IgD-negative memory B cell (primary cell): ENCODE data around the gene INPP4A. TPM values are rescaled to one million over a fixed set of nuclear protein-coding genes. Genes with fewer than 3 reads are reported as not detected.
"Not testable (repeated sequence)": the region's sequence is repeated elsewhere in the genome, so short reads cannot be mapped to it uniquely, and the experiment has no call there.

ENCODE experiments used
- H3K27ac Mint-ChIP-seq, 3 donors: one replicate each; pipeline ENCODE4 v1.8.0; 2020 to 2022; ENCODE audit warnings: mild to moderate bottlenecking in 3 of 3, mixed read lengths in 3 of 3, moderate library complexity in 1 of 3
- H3K27me3 Mint-ChIP-seq: one replicate; pipeline ENCODE4 v1.8.0; 2021; ENCODE audit warnings: mixed read lengths
- H3K36me3 Mint-ChIP-seq: one replicate; pipeline ENCODE4 v1.8.0; 2020; ENCODE audit warnings: mild to moderate bottlenecking, mixed read lengths
- H3K4me1 Mint-ChIP-seq, 3 donors: one replicate each; pipeline ENCODE4 v1.8.0; 2020 to 2022; ENCODE audit warnings: mixed read lengths in 3 of 3, mild to moderate bottlenecking in 1 of 3
- H3K4me3 Mint-ChIP-seq, 4 donors: one replicate each; pipeline ENCODE4 v1.8.0; 2020 to 2022; ENCODE audit warnings: mild to moderate bottlenecking in 4 of 4, mixed read lengths in 4 of 4, moderate library complexity in 3 of 4
- H3K9me3 Mint-ChIP-seq, 3 donors: one replicate each; pipeline ENCODE4 v1.8.0; 2020 to 2021; ENCODE audit warnings: mixed read lengths in 3 of 3, mild to moderate bottlenecking in 1 of 3
- polyA plus RNA-seq: library from polyadenylated mRNA; unstranded; fragments of 300-500 nt; fragmentation: Illumina TruSeq; gene quantifications from one replicate; pipeline ENCODE4 v1.2.3, GENCODE V29; 2021

The INPP4A gene
- polyA plus RNA-seq, 1 donor from 2014 or later, result 8.2 TPM

GRCh38 chr2:98419977-98420725 lies 24.5 kb upstream of the INPP4A start:
- Mint-ChIP-seq H3K9me3 (peaks cover 5 to 13% (median 11%) of the 10 kb centered on the region in 3 donors), H3K36me3 (peaks cover 2% of the 10 kb centered on the region), H3K4me1 (no peaks in the 10 kb centered on the region), H3K4me3 (no peak overlapping the region), H3K27me3 (peaks cover 1% of the 10 kb centered on the region), H3K27ac (no peak overlapping the region)

GRCh38 chr2:98422449-98422848 lies 22.2 kb upstream of the INPP4A start:
- no peaks in the 10 kb centered on the region for H3K4me1 Mint-ChIP-seq
- peaks cover 5 to 13% (median 11%) of the 10 kb centered on the region in 3 donors for H3K9me3 Mint-ChIP-seq
- peaks cover 2% of the 10 kb centered on the region for H3K36me3 Mint-ChIP-seq
- H3K27me3 Mint-ChIP-seq, result peaks cover 3% of the 10 kb centered on the region
- H3K4me3 Mint-ChIP-seq, result no peak overlapping the region
- H3K27ac Mint-ChIP-seq, result no peak overlapping the region

- Mint-ChIP-seq H3K4me1 (no peaks in the 10 kb centered on the region), H3K27ac (no peak overlapping the region), H3K27me3 (peaks cover 3% of the 10 kb centered on the region), H3K36me3 (peaks cover under 1% of the 10 kb centered on the region), H3K9me3 (peaks cover 4 to 9% (median 8%) of the 10 kb centered on the region in 3 donors), H3K4me3 (no peak overlapping the region)
Observed at GRCh38 chr2:98426771-98427170, 17.9 kb upstream of the INPP4A start.

- Mint-ChIP-seq H3K4me3 (no peak overlapping the region), H3K27ac (no peak overlapping the region), H3K36me3 (peaks cover 8% of the 10 kb centered on the region), H3K27me3 (no peaks in the 10 kb centered on the region), H3K4me1 (peaks cover 0 to 2% (median 0%) of the 10 kb centered on the region in 3 donors), H3K9me3 (peaks cover 0 to 9% (median 4%) of the 10 kb centered on the region in 3 donors)
Observed at GRCh38 chr2:98432145-98432544, 12.5 kb upstream of the INPP4A start.

GRCh38 chr2:98433363-98433964 lies 11.2 kb upstream of the INPP4A start:
- H3K4me3 Mint-ChIP-seq, result no peak overlapping the region
- peaks cover 0 to 11% (median 4%) of the 10 kb centered on the region in 3 donors for H3K9me3 Mint-ChIP-seq
- H3K27me3 Mint-ChIP-seq, result no peaks in the 10 kb centered on the region
- H3K4me1 Mint-ChIP-seq, result peaks cover 0 to 2% (median 0%) of the 10 kb centered on the region in 3 donors
- H3K27ac Mint-ChIP-seq, result peak overlapping the region in 1 of 3 donors; percentile 69
- peaks cover 8% of the 10 kb centered on the region for H3K36me3 Mint-ChIP-seq

GRCh38 chr2:98434492-98434891 lies 10.2 kb upstream of the INPP4A start:
- Mint-ChIP-seq H3K36me3 (peaks cover 8% of the 10 kb centered on the region), H3K4me3 (no peak overlapping the region), H3K27ac (no peak overlapping the region), H3K27me3 (no peaks in the 10 kb centered on the region), H3K9me3 (peaks cover 4 to 22% (median 7%) of the 10 kb centered on the region in 3 donors), H3K4me1 (peaks cover 0 to 6% (median 0%) of the 10 kb centered on the region in 3 donors)

- not testable (repeated sequence) for H3K36me3 Mint-ChIP-seq, H3K4me3 Mint-ChIP-seq, H3K4me1 Mint-ChIP-seq, H3K27me3 Mint-ChIP-seq, H3K27ac Mint-ChIP-seq
- peaks cover 4 to 26% (median 10%) of the 10 kb centered on the region in 3 donors for H3K9me3 Mint-ChIP-seq
Observed at GRCh38 chr2:98435670-98436069, 9.0 kb upstream of the INPP4A start.

GRCh38 chr2:98436734-98437133 lies 7.9 kb upstream of the INPP4A start:
- Mint-ChIP-seq H3K36me3 (peaks cover 10% of the 10 kb centered on the region), H3K27me3 (no peaks in the 10 kb centered on the region), H3K9me3 (peaks cover 4 to 26% (median 10%) of the 10 kb centered on the region in 3 donors), H3K4me1 (peaks cover 0 to 6% (median 0%) of the 10 kb centered on the region in 3 donors), H3K27ac (no peak overlapping the region), H3K4me3 (no peak overlapping the region)

GRCh38 chr2:98438190-98439133 lies 6.2 kb upstream of the INPP4A start:
- Mint-ChIP-seq H3K36me3 (peaks cover 3% of the 10 kb centered on the region), H3K9me3 (peaks cover under 1 to 17% (median 10%) of the 10 kb centered on the region in 3 donors), H3K4me3 (peak overlapping the region in 1 of 4 donors; percentile 21), H3K27me3 (no peaks in the 10 kb centered on the region), H3K4me1 (peaks cover 0 to 4% (median 0%) of the 10 kb centered on the region in 3 donors), H3K27ac (no peak overlapping the region)

- H3K4me3 Mint-ChIP-seq, result peak overlapping the region in 3 of 4 donors; percentile 25 to 75 (median 39)
- peaks cover 1% of the 10 kb centered on the region for H3K36me3 Mint-ChIP-seq
- no peaks in the 10 kb centered on the region for H3K27me3 Mint-ChIP-seq
Observed at GRCh38 chr2:98441706-98442450, 2.8 kb upstream of the INPP4A start.

GRCh38 chr2:98442488-98442887 lies 2.2 kb upstream of the INPP4A start:
- peak overlapping the region in 1 of 3 donors; percentile 9 for H3K27ac Mint-ChIP-seq
- H3K9me3 Mint-ChIP-seq, result peaks cover 0 to 17% (median 10%) of the 10 kb centered on the region in 3 donors
- peaks cover 1% of the 10 kb centered on the region for H3K36me3 Mint-ChIP-seq
- no peaks in the 10 kb centered on the region for H3K27me3 Mint-ChIP-seq
- peaks cover 13 to 19% (median 16%) of the 10 kb centered on the region in 3 donors for H3K4me1 Mint-ChIP-seq
- peak overlapping the region; percentile 25 to 75 (median 56) for H3K4me3 Mint-ChIP-seq

More at GRCh38 chr2:98441706-98442450, 2.8 kb upstream of the INPP4A start:
- Mint-ChIP-seq H3K27ac (peak overlapping the region in 1 of 3 donors; percentile 9), H3K4me1 (peaks cover 13 to 19% (median 16%) of the 10 kb centered on the region in 3 donors), H3K9me3 (peaks cover 0 to 17% (median 10%) of the 10 kb centered on the region in 3 donors)

GRCh38 chr2:98445177-98445682 lies 572 bp downstream of the INPP4A start:
- no peaks in the 10 kb centered on the region for H3K27me3 Mint-ChIP-seq
- peak overlapping the region; percentile 84 to 94 (median 93) for H3K27ac Mint-ChIP-seq
- H3K4me3 Mint-ChIP-seq, result peak overlapping the region; percentile 91 to 99 (median 97)
- peaks cover 0 to 3% (median 0%) of the 10 kb centered on the region in 3 donors for H3K9me3 Mint-ChIP-seq
- peaks cover 17 to 20% (median 19%) of the 10 kb centered on the region in 3 donors for H3K4me1 Mint-ChIP-seq
- peaks cover 2% of the 10 kb centered on the region for H3K36me3 Mint-ChIP-seq

GRCh38 chr2:98445683-98446581 lies 1.3 kb downstream of the INPP4A start:
- Mint-ChIP-seq H3K27me3 (no peaks in the 10 kb centered on the region), H3K4me3 (peak overlapping the region; percentile 91 to 99 (median 97)), H3K4me1 (peaks cover 17 to 20% (median 19%) of the 10 kb centered on the region in 3 donors), H3K9me3 (no peaks in the 10 kb centered on the region), H3K36me3 (peaks cover 2% of the 10 kb centered on the region), H3K27ac (peak overlapping the region; percentile 84 to 94 (median 93))
